NK-92 (cell line): ENCODE data around the gene YEATS2.
"Not testable (repeated sequence)": the region's sequence is repeated elsewhere in the genome, so short reads cannot be mapped to it uniquely, and the experiment has no call there.

ENCODE experiments used
- DNase-seq: peaks from one replicate; lab custom pipeline; 2025; ENCODE audit not compliant: unreplicated experiment; lab: John Stamatoyannopoulos, UW

The YEATS2 gene

GRCh38 chr3:183697610-183698317 lies at the start of gene YEATS2:
YEATS2 (plus strand) TSS chr3:183697797; CDS start chr3:183715163, 17,366 bp downstream.
- DNase-seq: no peak

- DNase-seq: no peak
Measured at GRCh38 chr3:183650554-183650953, 47.0 kb upstream of the YEATS2 start.

GRCh38 chr3:183653209-183654064 lies 44.2 kb upstream of the YEATS2 start:
- no peak for DNase-seq

GRCh38 chr3:183654727-183655126 lies 42.9 kb upstream of the YEATS2 start:
- DNase-seq: no peak

- no peak for DNase-seq
Measured at GRCh38 chr3:183662099-183662498, 35.5 kb upstream of the YEATS2 start.

GRCh38 chr3:183664913-183665381 lies 32.6 kb upstream of the YEATS2 start:
- DNase-seq: no peak

GRCh38 chr3:183680061-183680460 lies 17.5 kb upstream of the YEATS2 start:
- no peak for DNase-seq

- DNase-seq: no peak
Measured at GRCh38 chr3:183687705-183688104, 9.9 kb upstream of the YEATS2 start.

- DNase-seq: no peak
Measured at GRCh38 chr3:183688874-183689273, 8.7 kb upstream of the YEATS2 start.

- DNase-seq: not testable (repeated sequence)
Measured at GRCh38 chr3:183689621-183690020, 8.0 kb upstream of the YEATS2 start.

GRCh38 chr3:183690402-183690995 lies 7.1 kb upstream of the YEATS2 start:
- DNase-seq: no peak

GRCh38 chr3:183692436-183692835 lies 5.2 kb upstream of the YEATS2 start:
- DNase-seq: no peak

- DNase-seq: no peak
Measured at GRCh38 chr3:183695569-183696364, 1.8 kb upstream of the YEATS2 start.

GRCh38 chr3:183697123-183697609 lies 431 bp upstream of the YEATS2 start:
- no peak for DNase-seq

- DNase-seq: no peak
Measured at GRCh38 chr3:183698318-183698751, 738 bp downstream of the YEATS2 start.

GRCh38 chr3:183698756-183699155 lies 1.2 kb downstream of the YEATS2 start:
- no peak for DNase-seq

- no peak for DNase-seq
Measured at GRCh38 chr3:183699238-183699947, 1.8 kb downstream of the YEATS2 start.

GRCh38 chr3:183701744-183702143 lies 4.1 kb downstream of the YEATS2 start:
- DNase-seq: no peak

GRCh38 chr3:183703892-183704291 lies 6.3 kb downstream of the YEATS2 start:
- DNase-seq: not testable (repeated sequence)

- no peak for DNase-seq
Measured at GRCh38 chr3:183710231-183710630, 12.6 kb downstream of the YEATS2 start.
